HepG2 (cell line): Measurements from ENCODE around the gene ASIC2. TPM values are rescaled to one million over a fixed set of nuclear protein-coding genes. Genes with fewer than 3 reads are reported as not detected.

Experiments used
- HMG20A ChIP-seq: IDR thresholded peaks from 2 replicates; pipeline ENCODE4 v1.6.1; 2016; ENCODE audit warnings: borderline replicate concordance
- KAT7 ChIP-seq: IDR thresholded peaks from 2 replicates; pipeline ENCODE4 v1.6.1; 2018; ENCODE audit warnings: borderline replicate concordance, missing compliant biosample characterization
- MTF1 ChIP-seq: sonication (generic); formaldehyde crosslinking; IDR thresholded peaks from 2 replicates; pipeline ENCODE4 v1.5.0; 2020; ENCODE audit warnings: missing genetic modification reagents
- MYC ChIP-seq: sonication (generic); formaldehyde crosslinking; IDR thresholded peaks from 2 replicates; pipeline ENCODE4 v1.9.0; 2021; ENCODE audit warnings: missing genetic modification reagents, borderline replicate concordance
- RNF2 ChIP-seq: fragments of 450-650 bp; conservative IDR thresholded peaks from 2 replicates; pipeline ENCODE4 v1.6.1; 2016; ENCODE audit warnings: low read depth
- polyA plus RNA-seq, 8 experiments: library from polyadenylated mRNA; depleted of rRNA in 3 of 8; stranded (reverse) in 7 of 8; unstranded in 1 of 8; fragments of >200 nt; fragmentation: Illumina TruSeq in 4 of 8; extraction: Trizol in 4 of 8; gene quantifications; 2 replicates each; pipeline versions ENCODE4 v1.2.1 to v1.2.3, GENCODE V29; 2011 to 2016; ENCODE audit warnings: low read depth in 4 of 8, missing spikeins in 1 of 8, mixed read lengths in 1 of 8; ENCODE audit not compliant: insufficient read depth in 1 of 8
- total RNA-seq, 5 experiments: library from RNA; depleted of rRNA; stranded (reverse); fragments of >200 nt; fragmentation: Illumina TruSeq; extraction: Trizol; gene quantifications; 2 replicates each; pipeline ENCODE4 v1.2.3, GENCODE V29; 2016; ENCODE audit warnings: low read depth in 1 of 5
- TF ChIP-seq, protein P1 (sequence below), 2 experiments: sonication (generic) in 1 of 2; formaldehyde crosslinking in 1 of 2; IDR thresholded peaks; 2 replicates each; pipeline versions ENCODE4 v1.4.0 to v1.6.1; 2016 to 2020; ENCODE audit warnings: borderline replicate concordance in 1 of 2, low read depth in 1 of 2, mild to moderate bottlenecking in 1 of 2, missing genetic modification reagents in 1 of 2
- TF ChIP-seq, protein P2 (sequence below): IDR thresholded peaks from 2 replicates; pipeline ENCODE4 v1.6.1; 2016; ENCODE audit warnings: low read depth, control low read depth
- TF ChIP-seq, protein P3 (sequence below): sonication (generic); formaldehyde crosslinking; IDR thresholded peaks from 2 replicates; pipeline ENCODE4 v1.5.0; 2020; ENCODE audit warnings: mild to moderate bottlenecking, missing genetic modification reagents, borderline replicate concordance

Gene ASIC2
- total and polyA plus RNA-seq, 2 of the 13 experiments (the other 11 are each of a cell fraction or from before 2014, with no cell fraction given), result not detected

DNA sequence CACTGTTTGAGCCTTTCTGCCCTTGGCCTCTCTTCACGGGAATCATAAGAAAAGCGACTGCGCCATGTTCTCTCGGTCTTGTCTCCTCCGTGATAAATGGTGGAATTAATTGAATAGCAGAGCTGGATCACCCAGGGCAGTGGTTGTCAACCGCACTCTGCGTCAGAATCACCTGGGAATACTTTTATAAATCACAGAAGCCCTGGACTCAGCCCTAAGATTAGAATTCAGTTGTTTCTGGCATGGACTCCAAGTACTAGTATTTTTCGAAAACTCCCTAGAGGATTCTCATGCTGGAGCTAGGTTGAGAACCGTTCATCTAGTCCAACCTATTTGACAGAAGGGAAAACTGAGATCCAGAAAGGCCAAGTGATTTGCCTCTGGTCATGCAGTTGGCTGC lies 237.3 kb downstream of the ASIC2 start (continued):
- TF ChIP-seq, protein P1, sequence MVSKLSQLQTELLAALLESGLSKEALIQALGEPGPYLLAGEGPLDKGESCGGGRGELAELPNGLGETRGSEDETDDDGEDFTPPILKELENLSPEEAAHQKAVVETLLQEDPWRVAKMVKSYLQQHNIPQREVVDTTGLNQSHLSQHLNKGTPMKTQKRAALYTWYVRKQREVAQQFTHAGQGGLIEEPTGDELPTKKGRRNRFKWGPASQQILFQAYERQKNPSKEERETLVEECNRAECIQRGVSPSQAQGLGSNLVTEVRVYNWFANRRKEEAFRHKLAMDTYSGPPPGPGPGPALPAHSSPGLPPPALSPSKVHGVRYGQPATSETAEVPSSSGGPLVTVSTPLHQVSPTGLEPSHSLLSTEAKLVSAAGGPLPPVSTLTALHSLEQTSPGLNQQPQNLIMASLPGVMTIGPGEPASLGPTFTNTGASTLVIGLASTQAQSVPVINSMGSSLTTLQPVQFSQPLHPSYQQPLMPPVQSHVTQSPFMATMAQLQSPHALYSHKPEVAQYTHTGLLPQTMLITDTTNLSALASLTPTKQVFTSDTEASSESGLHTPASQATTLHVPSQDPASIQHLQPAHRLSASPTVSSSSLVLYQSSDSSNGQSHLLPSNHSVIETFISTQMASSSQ (IDR thresholded peaks at IDR 0.05; ENCODE audit: low read depth), result no peak
- TF ChIP-seq, protein P1 (CRISPR knock-in tag; IDR thresholded peaks at IDR 0.05; ENCODE audit: borderline replicate concordance), result no peak
- no peak for TF ChIP-seq MYC (CRISPR knock-in tag)
- TF ChIP-seq, protein P2, sequence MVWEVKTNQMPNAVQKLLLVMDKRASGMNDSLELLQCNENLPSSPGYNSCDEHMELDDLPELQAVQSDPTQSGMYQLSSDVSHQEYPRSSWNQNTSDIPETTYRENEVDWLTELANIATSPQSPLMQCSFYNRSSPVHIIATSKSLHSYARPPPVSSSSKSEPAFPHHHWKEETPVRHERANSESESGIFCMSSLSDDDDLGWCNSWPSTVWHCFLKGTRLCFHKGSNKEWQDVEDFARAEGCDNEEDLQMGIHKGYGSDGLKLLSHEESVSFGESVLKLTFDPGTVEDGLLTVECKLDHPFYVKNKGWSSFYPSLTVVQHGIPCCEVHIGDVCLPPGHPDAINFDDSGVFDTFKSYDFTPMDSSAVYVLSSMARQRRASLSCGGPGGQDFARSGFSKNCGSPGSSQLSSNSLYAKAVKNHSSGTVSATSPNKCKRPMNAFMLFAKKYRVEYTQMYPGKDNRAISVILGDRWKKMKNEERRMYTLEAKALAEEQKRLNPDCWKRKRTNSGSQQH (CRISPR knock-in tag), result no peak
- TF ChIP-seq KAT7 (CRISPR knock-in tag), result no peak
- TF ChIP-seq MTF1 (CRISPR knock-in tag), result no peak
- TF ChIP-seq RNF2, result no peak
- TF ChIP-seq HMG20A (CRISPR knock-in tag), result no peak
- TF ChIP-seq, protein P3, sequence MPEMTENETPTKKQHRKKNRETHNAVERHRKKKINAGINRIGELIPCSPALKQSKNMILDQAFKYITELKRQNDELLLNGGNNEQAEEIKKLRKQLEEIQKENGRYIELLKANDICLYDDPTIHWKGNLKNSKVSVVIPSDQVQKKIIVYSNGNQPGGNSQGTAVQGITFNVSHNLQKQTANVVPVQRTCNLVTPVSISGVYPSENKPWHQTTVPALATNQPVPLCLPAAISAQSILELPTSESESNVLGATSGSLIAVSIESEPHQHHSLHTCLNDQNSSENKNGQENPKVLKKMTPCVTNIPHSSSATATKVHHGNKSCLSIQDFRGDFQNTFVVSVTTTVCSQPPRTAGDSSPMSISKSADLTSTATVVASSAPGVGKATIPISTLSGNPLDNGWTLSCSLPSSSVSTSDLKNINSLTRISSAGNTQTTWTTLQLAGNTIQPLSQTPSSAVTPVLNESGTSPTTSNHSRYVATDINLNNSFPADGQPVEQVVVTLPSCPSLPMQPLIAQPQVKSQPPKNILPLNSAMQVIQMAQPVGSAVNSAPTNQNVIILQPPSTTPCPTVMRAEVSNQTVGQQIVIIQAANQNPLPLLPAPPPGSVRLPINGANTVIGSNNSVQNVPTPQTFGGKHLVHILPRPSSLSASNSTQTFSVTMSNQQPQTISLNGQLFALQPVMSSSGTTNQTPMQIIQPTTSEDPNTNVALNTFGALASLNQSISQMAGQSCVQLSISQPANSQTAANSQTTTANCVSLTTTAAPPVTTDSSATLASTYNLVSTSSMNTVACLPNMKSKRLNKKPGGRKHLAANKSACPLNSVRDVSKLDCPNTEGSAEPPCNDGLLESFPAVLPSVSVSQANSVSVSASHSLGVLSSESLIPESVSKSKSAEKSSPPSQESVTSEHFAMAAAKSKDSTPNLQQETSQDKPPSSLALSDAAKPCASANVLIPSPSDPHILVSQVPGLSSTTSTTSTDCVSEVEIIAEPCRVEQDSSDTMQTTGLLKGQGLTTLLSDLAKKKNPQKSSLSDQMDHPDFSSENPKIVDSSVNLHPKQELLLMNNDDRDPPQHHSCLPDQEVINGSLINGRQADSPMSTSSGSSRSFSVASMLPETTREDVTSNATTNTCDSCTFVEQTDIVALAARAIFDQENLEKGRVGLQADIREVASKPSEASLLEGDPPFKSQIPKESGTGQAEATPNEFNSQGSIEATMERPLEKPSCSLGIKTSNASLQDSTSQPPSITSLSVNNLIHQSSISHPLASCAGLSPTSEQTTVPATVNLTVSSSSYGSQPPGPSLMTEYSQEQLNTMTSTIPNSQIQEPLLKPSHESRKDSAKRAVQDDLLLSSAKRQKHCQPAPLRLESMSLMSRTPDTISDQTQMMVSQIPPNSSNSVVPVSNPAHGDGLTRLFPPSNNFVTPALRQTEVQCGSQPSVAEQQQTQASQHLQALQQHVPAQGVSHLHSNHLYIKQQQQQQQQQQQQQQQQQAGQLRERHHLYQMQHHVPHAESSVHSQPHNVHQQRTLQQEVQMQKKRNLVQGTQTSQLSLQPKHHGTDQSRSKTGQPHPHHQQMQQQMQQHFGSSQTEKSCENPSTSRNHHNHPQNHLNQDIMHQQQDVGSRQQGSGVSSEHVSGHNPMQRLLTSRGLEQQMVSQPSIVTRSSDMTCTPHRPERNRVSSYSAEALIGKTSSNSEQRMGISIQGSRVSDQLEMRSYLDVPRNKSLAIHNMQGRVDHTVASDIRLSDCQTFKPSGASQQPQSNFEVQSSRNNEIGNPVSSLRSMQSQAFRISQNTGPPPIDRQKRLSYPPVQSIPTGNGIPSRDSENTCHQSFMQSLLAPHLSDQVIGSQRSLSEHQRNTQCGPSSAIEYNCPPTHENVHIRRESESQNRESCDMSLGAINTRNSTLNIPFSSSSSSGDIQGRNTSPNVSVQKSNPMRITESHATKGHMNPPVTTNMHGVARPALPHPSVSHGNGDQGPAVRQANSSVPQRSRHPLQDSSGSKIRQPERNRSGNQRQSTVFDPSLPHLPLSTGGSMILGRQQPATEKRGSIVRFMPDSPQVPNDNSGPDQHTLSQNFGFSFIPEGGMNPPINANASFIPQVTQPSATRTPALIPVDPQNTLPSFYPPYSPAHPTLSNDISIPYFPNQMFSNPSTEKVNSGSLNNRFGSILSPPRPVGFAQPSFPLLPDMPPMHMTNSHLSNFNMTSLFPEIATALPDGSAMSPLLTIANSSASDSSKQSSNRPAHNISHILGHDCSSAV, result no peak
